Amniotic stem cell (primary cell): ENCODE results near the gene TACC3.

ENCODE experiments used
- DNase-seq: peaks from one replicate; lab custom pipeline; 2025; lab: John Stamatoyannopoulos, UW

TACC3 gene

GRCh38 chr4:1776521-1777161 lies 55.3 kb downstream of the TACC3 start:
- no peak for DNase-seq

GRCh38 chr4:1777822-1778641 lies 56.7 kb downstream of the TACC3 start:
- DNase-seq: no peak

- DNase-seq: no peak
Measured at GRCh38 chr4:1778642-1779392, 57.5 kb downstream of the TACC3 start.

GRCh38 chr4:1779588-1780382 lies 58.5 kb downstream of the TACC3 start:
- DNase-seq: no peak

GRCh38 chr4:1780435-1780834 lies 59.1 kb downstream of the TACC3 start:
- DNase-seq: no peak

- no peak for DNase-seq
Measured at GRCh38 chr4:1783015-1783414, 61.7 kb downstream of the TACC3 start.

GRCh38 chr4:1783970-1784369 lies 62.6 kb downstream of the TACC3 start:
- DNase-seq: no peak

GRCh38 chr4:1784395-1784788 lies 63.1 kb downstream of the TACC3 start:
- no peak for DNase-seq

- no peak for DNase-seq
Measured at GRCh38 chr4:1784789-1785591, 63.7 kb downstream of the TACC3 start.

GRCh38 chr4:1785592-1785991 lies 64.3 kb downstream of the TACC3 start:
- DNase-seq: no peak

GRCh38 chr4:1786544-1787362 lies 65.4 kb downstream of the TACC3 start:
- DNase-seq: no peak

GRCh38 chr4:1787411-1788077 lies 66.2 kb downstream of the TACC3 start:
- no peak for DNase-seq

- DNase-seq: no peak
Measured at GRCh38 chr4:1788254-1788973, 67.1 kb downstream of the TACC3 start.

- no peak for DNase-seq
Measured at GRCh38 chr4:1789552-1789951, 68.2 kb downstream of the TACC3 start.

- DNase-seq: no peak
Measured at GRCh38 chr4:1790005-1790404, 68.7 kb downstream of the TACC3 start.

GRCh38 chr4:1792158-1792831 lies 71.0 kb downstream of the TACC3 start:
- no peak for DNase-seq

- no peak for DNase-seq
Measured at GRCh38 chr4:1792832-1793495, 71.6 kb downstream of the TACC3 start, which contains the start of gene FGFR3. FGFR3 (plus strand) TSS chr4:1793293; CDS start chr4:1793935, 642 bp downstream.

GRCh38 chr4:1793496-1793840 lies 72.1 kb downstream of the TACC3 start:
- no peak for DNase-seq
